Stomach (tissue), 4 donors: ENCODE data around the gene FERD3L.

Experiments used
- POLR2AphosphoS5 ChIP-seq, 3 donors: sonication (generic); formaldehyde crosslinking; IDR thresholded peaks; one replicate each; pipeline ENCODE4 v1.6.1; 2016; ENCODE audit warnings: antibody characterized with exemption in 3 of 3
- TF ChIP-seq, protein P1 (sequence below), 7 experiments: fragments of 450-650 bp in 4 of 7; fragments of 200-600 bp in 3 of 7; sonication (generic) in 3 of 7; IDR thresholded peaks; one replicate each; pipeline ENCODE4 v1.5.1; 2016 to 2019; ENCODE audit warnings: antibody characterized with exemption in 7 of 7, control low read depth in 2 of 7, mild to moderate bottlenecking in 1 of 7

- no peak for TF ChIP-seq POLR2AphosphoS5 (IDR thresholded peaks at IDR 0.05)
- TF ChIP-seq, protein P1, sequence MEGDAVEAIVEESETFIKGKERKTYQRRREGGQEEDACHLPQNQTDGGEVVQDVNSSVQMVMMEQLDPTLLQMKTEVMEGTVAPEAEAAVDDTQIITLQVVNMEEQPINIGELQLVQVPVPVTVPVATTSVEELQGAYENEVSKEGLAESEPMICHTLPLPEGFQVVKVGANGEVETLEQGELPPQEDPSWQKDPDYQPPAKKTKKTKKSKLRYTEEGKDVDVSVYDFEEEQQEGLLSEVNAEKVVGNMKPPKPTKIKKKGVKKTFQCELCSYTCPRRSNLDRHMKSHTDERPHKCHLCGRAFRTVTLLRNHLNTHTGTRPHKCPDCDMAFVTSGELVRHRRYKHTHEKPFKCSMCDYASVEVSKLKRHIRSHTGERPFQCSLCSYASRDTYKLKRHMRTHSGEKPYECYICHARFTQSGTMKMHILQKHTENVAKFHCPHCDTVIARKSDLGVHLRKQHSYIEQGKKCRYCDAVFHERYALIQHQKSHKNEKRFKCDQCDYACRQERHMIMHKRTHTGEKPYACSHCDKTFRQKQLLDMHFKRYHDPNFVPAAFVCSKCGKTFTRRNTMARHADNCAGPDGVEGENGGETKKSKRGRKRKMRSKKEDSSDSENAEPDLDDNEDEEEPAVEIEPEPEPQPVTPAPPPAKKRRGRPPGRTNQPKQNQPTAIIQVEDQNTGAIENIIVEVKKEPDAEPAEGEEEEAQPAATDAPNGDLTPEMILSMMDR (IDR thresholded peaks at IDR 0.05): no peak
Observed at GRCh38 chr7:19099924-19100323, 45.3 kb downstream of the FERD3L start.
